ENCODE data around the gene GIPR. TPM values are rescaled to one million over a fixed set of nuclear protein-coding genes. Genes with fewer than 3 reads are reported as not detected.

Gene GIPR
- total RNA-seq, 1 donor from 2014 or later, result not detected

GRCh38 chr19:45659096-45659729, 8.8 kb upstream of the GIPR start:
- peak overlapping the region; percentile 22 for H2AFZ ChIP-seq (replicated peaks)
- H3F3A ChIP-seq (ENCODE audit: low read depth), result peaks cover 4% of the 10 kb centered on the region
- DNase-seq (ENCODE audit: low spot score), result no peak
- Mint-ChIP-seq H3K4me3 (no peak overlapping the region), H3K27me3 (ENCODE audit: insufficient read depth, low read depth) (peaks cover 9% of the 10 kb centered on the region), H3K9me3 (no peaks in the 10 kb centered on the region), H3K4me1 (peaks cover 12% of the 10 kb centered on the region), H3K36me3 (no peaks in the 10 kb centered on the region), H3K27ac (peak overlapping the region; percentile 26)
- no peaks in the 10 kb centered on the region for H3K36me3 ChIP-seq
- no peak overlapping the region for H3K4me2 ChIP-seq
- H3K27me3 ChIP-seq, result no peaks in the 10 kb centered on the region
- no peak overlapping the region for H3K9ac ChIP-seq
- no peaks in the 10 kb centered on the region for H3K4me1 ChIP-seq
- H3K79me2 ChIP-seq (ENCODE audit: low read depth), result no peaks in the 10 kb centered on the region
- no peaks in the 10 kb centered on the region for H3K9me3 ChIP-seq (ENCODE audit: low read depth)
- H4K20me1 ChIP-seq (ENCODE audit: low read depth), result no peaks in the 10 kb centered on the region
- TF ChIP-seq CTCF (IDR thresholded peaks at IDR 0.05) (no peak), EZH2phosphoT487 (IDR thresholded peaks at IDR 0.05) (no peak), EZH2 (IDR thresholded peaks at IDR 0.05) (no peak)
- no peak overlapping the region for H3K27ac ChIP-seq
- no peak overlapping the region for H3K4me3 ChIP-seq

- no peaks in the 10 kb centered on the region for H3K4me1 ChIP-seq
- no peak overlapping the region for H2AFZ ChIP-seq (replicated peaks)
- no peak overlapping the region for H3K27ac ChIP-seq
- no peak for DNase-seq (ENCODE audit: low spot score)
- no peaks in the 10 kb centered on the region for H3K9me3 ChIP-seq (ENCODE audit: low read depth)
- H3F3A ChIP-seq (ENCODE audit: low read depth), result peaks cover 4% of the 10 kb centered on the region
- H3K27me3 Mint-ChIP-seq (ENCODE audit: insufficient read depth, low read depth), result peaks cover 9% of the 10 kb centered on the region
- peak overlapping the region; percentile 7 for H3K27ac Mint-ChIP-seq
- peaks cover 12% of the 10 kb centered on the region for H3K4me1 Mint-ChIP-seq
- no peaks in the 10 kb centered on the region for H3K79me2 ChIP-seq (ENCODE audit: low read depth)
- H3K4me3 Mint-ChIP-seq, result no peak overlapping the region
- TF ChIP-seq CTCF (IDR thresholded peaks at IDR 0.05) (no peak), EZH2phosphoT487 (IDR thresholded peaks at IDR 0.05) (no peak), EZH2 (IDR thresholded peaks at IDR 0.05) (no peak)
- no peaks in the 10 kb centered on the region for H3K27me3 ChIP-seq
- no peak overlapping the region for H3K9ac ChIP-seq
- no peak overlapping the region for H3K4me2 ChIP-seq
- H3K36me3 ChIP-seq, result no peaks in the 10 kb centered on the region
- H4K20me1 ChIP-seq (ENCODE audit: low read depth), result no peaks in the 10 kb centered on the region
- no peaks in the 10 kb centered on the region for H3K36me3 Mint-ChIP-seq
- no peak overlapping the region for H3K4me3 ChIP-seq
- no peaks in the 10 kb centered on the region for H3K9me3 Mint-ChIP-seq
These were observed 7.4 kb upstream of the GIPR start for GRCh38 chr19:45660636-45661035.

GRCh38 chr19:45663800-45664199, 4.2 kb upstream of the GIPR start:
- Mint-ChIP-seq H3K4me3 (no peak overlapping the region), H3K27me3 (ENCODE audit: insufficient read depth, low read depth) (peaks cover 17% of the 10 kb centered on the region), H3K4me1 (peaks cover 22% of the 10 kb centered on the region), H3K9me3 (no peaks in the 10 kb centered on the region), H3K36me3 (no peaks in the 10 kb centered on the region), H3K27ac (no peak overlapping the region)
- Histone ChIP-seq H3K4me1 (peaks cover 7% of the 10 kb centered on the region), H3K27ac (no peak overlapping the region), H2AFZ (replicated peaks) (no peak overlapping the region), H3K9ac (no peak overlapping the region), H3K9me3 (ENCODE audit: low read depth) (no peaks in the 10 kb centered on the region), H4K20me1 (ENCODE audit: low read depth) (no peaks in the 10 kb centered on the region), H3K36me3 (no peaks in the 10 kb centered on the region), H3K4me2 (no peak overlapping the region), H3K27me3 (peaks cover 19% of the 10 kb centered on the region), H3F3A (ENCODE audit: low read depth) (peaks cover 15% of the 10 kb centered on the region), H3K79me2 (ENCODE audit: low read depth) (no peaks in the 10 kb centered on the region), H3K4me3 (no peak overlapping the region)
- no peak for DNase-seq (ENCODE audit: low spot score)
- TF ChIP-seq CTCF (IDR thresholded peaks at IDR 0.05), result no peak
- TF ChIP-seq EZH2 (IDR thresholded peaks at IDR 0.05), result no peak
- TF ChIP-seq EZH2phosphoT487 (IDR thresholded peaks at IDR 0.05), result no peak
